Bronchial epithelial cell (primary cell): Measurements from ENCODE around the gene C21orf91. TPM values are rescaled to one million over a fixed set of nuclear protein-coding genes. Genes with fewer than 3 reads are reported as not detected.
A peak's percentile ranks its signal among the peaks of the same experiment; 100 is the strongest.
"Not testable (repeated sequence)": the region's sequence is repeated elsewhere in the genome, so short reads cannot be mapped to it uniquely, and the experiment has no call there.

Source experiments
- DNase-seq: peaks from one replicate; pipeline ENCODE4 v3.0.0-alpha.2; 2010; ENCODE audit warnings: low read depth
- FAIRE-seq: peaks from 2 replicates; lab custom pipeline; 2011; peaks lifted over from hg19 to GRCh38; lab: Jason Lieb, UNC
- H3K27me3 ChIP-seq: 2 replicates; pipeline ENCODE4 v1.5.1; 2011; ENCODE audit warnings: low read length; ENCODE audit not compliant: control insufficient read depth, insufficient read depth
- H3K36me3 ChIP-seq: 2 replicates; pipeline ENCODE4 v1.5.1; 2011; ENCODE audit warnings: low read length; ENCODE audit not compliant: control insufficient read depth, insufficient read depth
- H3K4me3 ChIP-seq: 2 replicates; pipeline ENCODE4 v1.5.1; 2011; ENCODE audit warnings: mild to moderate bottlenecking, low read depth, low read length, control low read depth
- total RNA-seq: library from RNA; depleted of rRNA; stranded (reverse); fragments of >200 nt; gene quantifications from 2 replicates; pipeline ENCODE4 v1.2.1, GENCODE V29; 2014
- TF ChIP-seq, protein P1 (sequence below): IDR thresholded peaks from 2 replicates; pipeline ENCODE4 v1.5.1; 2011; ENCODE audit warnings: mild to moderate bottlenecking, moderate library complexity, low read length, control low read depth, inconsistent platforms; ENCODE audit not compliant: insufficient read depth, severe bottlenecking

The C21orf91 gene
- total RNA-seq, 1 donor from 2014 or later: 6.6 TPM

DNA sequence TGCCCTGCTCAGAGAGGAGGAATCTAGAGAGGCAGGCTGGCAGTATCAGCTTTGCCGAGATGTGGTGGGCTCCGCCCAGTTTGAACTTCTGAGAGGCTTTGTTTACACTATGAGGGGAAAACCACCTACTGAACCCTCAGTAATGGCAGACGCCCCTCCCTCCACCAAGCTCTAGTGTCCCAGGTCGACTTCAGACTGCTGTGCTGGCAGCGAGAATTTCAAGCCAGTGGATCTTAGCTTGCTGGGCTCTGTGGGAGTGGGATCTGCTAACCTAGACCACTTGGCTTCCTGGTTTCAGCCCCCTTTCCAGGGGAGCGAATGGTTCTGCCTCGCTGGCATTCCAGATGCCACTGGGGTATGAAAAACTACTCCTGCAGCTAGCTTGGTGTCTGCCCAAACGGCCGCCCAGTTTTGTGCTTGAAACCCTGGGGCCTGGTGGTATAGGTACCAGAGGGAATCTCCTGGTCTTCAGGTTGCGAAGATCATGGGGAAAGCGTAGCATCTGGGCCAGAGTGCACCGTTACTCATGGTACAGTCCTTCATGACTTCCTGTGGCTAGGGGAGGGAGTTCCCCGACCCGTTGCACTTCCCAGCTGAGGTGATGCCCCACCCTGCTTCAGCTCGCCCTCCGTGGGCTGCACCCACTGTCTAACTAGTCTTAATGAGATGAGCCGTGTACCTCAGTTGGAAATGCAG, 43.6 kb downstream of the C21orf91 start:
- Histone ChIP-seq H3K36me3 (no peaks in the 10 kb centered on the region), H3K27me3 (no peaks in the 10 kb centered on the region), H3K4me3 (no peak overlapping the region)
- FAIRE-seq (no peak), DNase-seq (no peak)
- TF ChIP-seq, protein P1, sequence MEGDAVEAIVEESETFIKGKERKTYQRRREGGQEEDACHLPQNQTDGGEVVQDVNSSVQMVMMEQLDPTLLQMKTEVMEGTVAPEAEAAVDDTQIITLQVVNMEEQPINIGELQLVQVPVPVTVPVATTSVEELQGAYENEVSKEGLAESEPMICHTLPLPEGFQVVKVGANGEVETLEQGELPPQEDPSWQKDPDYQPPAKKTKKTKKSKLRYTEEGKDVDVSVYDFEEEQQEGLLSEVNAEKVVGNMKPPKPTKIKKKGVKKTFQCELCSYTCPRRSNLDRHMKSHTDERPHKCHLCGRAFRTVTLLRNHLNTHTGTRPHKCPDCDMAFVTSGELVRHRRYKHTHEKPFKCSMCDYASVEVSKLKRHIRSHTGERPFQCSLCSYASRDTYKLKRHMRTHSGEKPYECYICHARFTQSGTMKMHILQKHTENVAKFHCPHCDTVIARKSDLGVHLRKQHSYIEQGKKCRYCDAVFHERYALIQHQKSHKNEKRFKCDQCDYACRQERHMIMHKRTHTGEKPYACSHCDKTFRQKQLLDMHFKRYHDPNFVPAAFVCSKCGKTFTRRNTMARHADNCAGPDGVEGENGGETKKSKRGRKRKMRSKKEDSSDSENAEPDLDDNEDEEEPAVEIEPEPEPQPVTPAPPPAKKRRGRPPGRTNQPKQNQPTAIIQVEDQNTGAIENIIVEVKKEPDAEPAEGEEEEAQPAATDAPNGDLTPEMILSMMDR: no peak

DNA sequence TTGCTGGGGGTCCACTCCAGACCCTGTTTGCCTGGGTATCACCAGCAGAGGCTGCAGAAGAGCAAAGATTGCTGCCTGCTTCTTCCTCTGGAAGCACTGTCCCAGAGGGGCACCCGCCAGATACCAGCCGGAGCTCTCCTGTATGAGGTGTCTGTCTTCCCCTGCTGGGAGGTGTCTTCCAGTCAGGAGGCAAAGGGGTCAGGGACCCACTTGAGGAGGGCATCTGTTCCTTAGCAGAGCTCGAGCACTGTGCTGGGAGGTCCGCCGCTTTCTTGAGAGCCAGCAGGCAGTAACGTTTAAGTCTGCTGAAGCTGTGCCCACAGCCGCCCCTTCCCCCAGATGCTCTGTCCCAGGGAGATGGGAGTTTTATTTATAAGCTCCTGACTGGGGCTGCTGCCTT, 44.1 kb downstream of the C21orf91 start:
- not testable (repeated sequence) for FAIRE-seq, H3K27me3 ChIP-seq, DNase-seq, H3K4me3 ChIP-seq, H3K36me3 ChIP-seq

DNA sequence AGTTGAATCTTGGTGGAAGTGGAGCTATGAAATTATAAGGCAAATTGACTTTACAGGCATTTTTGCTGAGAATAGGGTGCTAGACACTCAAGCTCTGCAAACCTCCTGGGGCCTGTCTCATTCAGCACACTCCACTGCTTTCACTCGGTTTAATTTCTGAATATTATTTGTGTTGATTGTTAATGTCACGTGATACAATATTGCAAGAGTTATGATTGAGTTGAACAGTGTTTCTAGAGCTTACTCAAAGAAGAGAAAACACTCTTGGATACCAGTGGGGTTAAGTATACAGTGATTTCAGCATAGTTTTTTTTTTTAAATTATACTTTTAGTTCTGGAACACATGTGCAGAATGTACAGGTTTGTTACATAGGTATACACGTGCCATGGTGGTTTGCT, 49.7 kb downstream of the C21orf91 start:
- TF ChIP-seq, protein P1: no peak
- Histone ChIP-seq H3K36me3 (no peaks in the 10 kb centered on the region), H3K27me3 (no peaks in the 10 kb centered on the region), H3K4me3 (no peak overlapping the region)
- FAIRE-seq (no peak), DNase-seq (no peak)

DNA sequence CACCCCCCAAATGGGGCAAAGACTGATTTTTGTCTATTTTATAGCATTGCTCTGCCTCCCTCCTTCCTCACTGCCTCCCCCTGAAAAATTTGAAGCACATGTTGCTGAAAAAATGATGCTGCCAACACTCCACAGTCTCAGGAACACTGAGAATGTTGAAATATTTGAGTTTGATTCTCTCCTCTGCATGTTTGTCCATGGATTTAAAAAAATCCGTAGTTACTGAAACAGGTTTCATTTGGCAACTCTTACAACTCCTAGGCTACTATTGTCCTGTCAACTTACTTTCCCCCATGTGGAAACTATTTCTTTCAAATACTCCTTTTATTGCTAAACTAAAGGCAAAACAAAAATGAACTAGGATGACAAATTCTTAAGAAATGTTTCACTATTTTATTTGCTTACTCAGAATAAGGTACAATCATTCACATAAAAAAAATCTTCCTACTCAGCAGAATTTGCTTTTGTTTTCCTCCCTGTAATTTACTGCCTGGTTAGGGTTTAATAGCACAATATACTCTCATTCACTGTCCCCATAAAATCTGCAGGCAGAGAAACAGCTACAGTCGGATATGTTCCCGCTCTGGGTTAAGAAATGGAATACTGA, 50.2 kb downstream of the C21orf91 start:
- Histone ChIP-seq H3K4me3 (no peak overlapping the region), H3K27me3 (no peaks in the 10 kb centered on the region), H3K36me3 (no peaks in the 10 kb centered on the region)
- DNase-seq (peak; percentile 26), FAIRE-seq (no peak)
- TF ChIP-seq, protein P1: no peak

DNA sequence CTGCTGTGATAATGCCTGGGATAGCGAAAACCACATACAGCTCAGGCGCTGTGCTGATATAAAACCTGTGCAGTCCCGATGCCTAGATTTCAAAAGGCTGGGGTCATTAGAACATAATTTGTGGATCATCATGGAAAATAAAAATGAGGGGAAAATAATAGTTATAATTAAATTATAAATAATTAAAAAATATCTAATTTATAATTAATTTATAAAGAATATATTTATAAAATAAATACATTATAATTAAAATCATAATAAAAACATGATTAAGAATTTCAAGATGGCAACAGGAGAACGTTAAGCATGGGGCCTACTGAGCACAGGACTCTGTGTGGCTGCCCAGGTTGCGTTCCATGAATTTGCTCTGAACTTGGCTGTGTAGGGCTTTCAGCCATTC, 53.9 kb downstream of the C21orf91 start:
- H3K4me3 ChIP-seq: no peak overlapping the region
- TF ChIP-seq, protein P1: no peak
- no peak for DNase-seq
- H3K36me3 ChIP-seq: no peaks in the 10 kb centered on the region
- FAIRE-seq: no peak
- no peaks in the 10 kb centered on the region for H3K27me3 ChIP-seq

DNA sequence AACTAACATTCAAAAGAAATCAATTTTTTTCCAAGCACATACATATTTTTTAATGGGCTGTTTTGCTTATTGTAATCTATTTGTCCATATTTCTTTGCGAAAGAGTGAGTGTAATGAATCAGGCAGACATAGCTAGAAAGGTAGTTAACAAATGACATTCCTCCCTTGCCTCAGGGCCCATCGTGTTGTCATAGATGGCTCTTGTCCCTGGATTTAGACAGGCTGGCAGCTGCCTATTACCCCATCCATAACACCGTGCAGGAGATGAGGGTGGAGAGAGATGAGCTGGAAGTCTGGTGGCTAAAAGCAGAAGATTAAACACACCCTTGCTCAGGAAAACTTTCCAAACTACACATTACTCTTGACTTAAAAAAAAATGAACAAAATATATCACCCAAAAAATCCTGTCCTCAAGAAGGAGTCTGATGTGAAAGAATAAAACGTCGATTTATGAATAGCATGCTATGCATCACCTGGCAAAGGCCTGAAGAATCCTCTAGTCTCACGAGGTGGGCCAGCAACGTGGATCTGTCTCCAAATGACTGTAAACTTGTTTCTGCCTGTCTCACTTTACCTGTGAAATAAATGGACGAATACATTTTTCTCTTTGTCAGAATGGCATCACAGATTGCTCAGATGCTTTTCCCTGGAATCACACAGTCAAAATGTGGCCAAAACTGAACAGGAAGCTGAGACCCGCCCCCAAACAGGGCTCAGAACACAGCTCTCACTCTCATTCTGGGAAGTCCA, 55.7 kb downstream of the C21orf91 start:
- H3K36me3 ChIP-seq: no peaks in the 10 kb centered on the region
- TF ChIP-seq, protein P1: no peak
- H3K27me3 ChIP-seq: no peaks in the 10 kb centered on the region
- no peak overlapping the region for H3K4me3 ChIP-seq
- FAIRE-seq: no peak
- DNase-seq: no peak
